ENCODE measurements around the gene YEATS2.

DNA sequence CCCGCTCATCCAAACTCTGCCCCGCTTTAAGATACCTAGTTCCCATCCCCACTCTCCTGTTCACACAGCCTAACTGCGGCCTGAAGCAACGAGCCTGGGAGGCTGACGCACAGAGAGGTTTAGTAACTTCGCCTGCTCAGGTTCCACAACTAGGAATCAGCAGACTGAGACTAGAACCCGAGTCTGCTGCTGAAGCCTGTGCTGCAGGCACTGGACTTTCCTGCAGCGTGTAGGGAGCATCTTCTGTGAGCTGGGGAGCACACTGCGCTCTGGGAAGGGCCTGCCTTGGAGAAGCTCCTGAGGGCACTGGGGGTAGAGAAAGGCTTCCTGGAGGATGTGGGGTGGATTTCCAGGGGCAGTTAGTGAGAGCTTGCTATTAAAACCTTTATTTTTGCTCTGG, 132.6 kb downstream of the YEATS2 start:
- TF ChIP-seq, protein P1, sequence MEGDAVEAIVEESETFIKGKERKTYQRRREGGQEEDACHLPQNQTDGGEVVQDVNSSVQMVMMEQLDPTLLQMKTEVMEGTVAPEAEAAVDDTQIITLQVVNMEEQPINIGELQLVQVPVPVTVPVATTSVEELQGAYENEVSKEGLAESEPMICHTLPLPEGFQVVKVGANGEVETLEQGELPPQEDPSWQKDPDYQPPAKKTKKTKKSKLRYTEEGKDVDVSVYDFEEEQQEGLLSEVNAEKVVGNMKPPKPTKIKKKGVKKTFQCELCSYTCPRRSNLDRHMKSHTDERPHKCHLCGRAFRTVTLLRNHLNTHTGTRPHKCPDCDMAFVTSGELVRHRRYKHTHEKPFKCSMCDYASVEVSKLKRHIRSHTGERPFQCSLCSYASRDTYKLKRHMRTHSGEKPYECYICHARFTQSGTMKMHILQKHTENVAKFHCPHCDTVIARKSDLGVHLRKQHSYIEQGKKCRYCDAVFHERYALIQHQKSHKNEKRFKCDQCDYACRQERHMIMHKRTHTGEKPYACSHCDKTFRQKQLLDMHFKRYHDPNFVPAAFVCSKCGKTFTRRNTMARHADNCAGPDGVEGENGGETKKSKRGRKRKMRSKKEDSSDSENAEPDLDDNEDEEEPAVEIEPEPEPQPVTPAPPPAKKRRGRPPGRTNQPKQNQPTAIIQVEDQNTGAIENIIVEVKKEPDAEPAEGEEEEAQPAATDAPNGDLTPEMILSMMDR (IDR thresholded peaks at IDR 0.05 in 4 of 5, conservative IDR thresholded peaks at IDR 0.05 in 1 of 5): no peak
- no peak for TF ChIP-seq POLR2A (IDR thresholded peaks at IDR 0.05)
